H1 (cell line): Measurements from ENCODE around the gene ZNF683. TPM values are rescaled to one million over a fixed set of nuclear protein-coding genes. Genes with fewer than 3 reads are reported as not detected.

Source experiments
- CTCF ChIA-PET: fragments of 300-600 bp; sonication (Branson Sonifier 250); formaldehyde crosslinking; loops from one replicate; lab custom pipeline; 2021; ENCODE audit not compliant: partially characterized antibody; lab: Charles Lee
- POLR2A ChIA-PET: fragments of 300-600 bp; sonication (Branson Sonifier 250); formaldehyde crosslinking; loops from one replicate; lab custom pipeline; 2021; ENCODE audit warnings: inconsistent platforms; ENCODE audit not compliant: partially characterized antibody; lab: Charles Lee
- DNase-seq, 2 experiments: peaks; one replicate each; pipeline versions ENCODE4 v3.0.0 to v3.0.0-alpha.2; 2010 to 2022; ENCODE audit warnings: low spot score in 2 of 2, low read depth in 1 of 2, mixed read lengths in 1 of 2
- FAIRE-seq: peaks from 2 replicates; lab custom pipeline; 2011; peaks lifted over from hg19 to GRCh38; lab: Jason Lieb, UNC
- H2AFZ ChIP-seq: 2 replicates; pipeline ENCODE4 v1.8.1; 2012; ENCODE audit warnings: low read length, inconsistent platforms
- H2AK5ac ChIP-seq: 2 replicates; pipeline ENCODE4 v1.6.1; 2013; ENCODE audit warnings: low read depth, low read length
- H2BK120ac ChIP-seq: replicated peaks from 2 replicates; pipeline ENCODE3; 2013; ENCODE audit warnings: low read depth, low read length, inconsistent platforms
- H2BK12ac ChIP-seq: 2 replicates; pipeline ENCODE4 v1.6.1; 2013; ENCODE audit warnings: low read depth, low read length
- H2BK15ac ChIP-seq: 2 replicates; pipeline ENCODE4 v1.6.1; 2013; ENCODE audit warnings: low read length
- H2BK20ac ChIP-seq: 2 replicates; pipeline ENCODE4 v1.6.1; 2013; ENCODE audit warnings: low read length
- H2BK5ac ChIP-seq: 2 replicates; pipeline ENCODE4 v1.6.1; 2013; ENCODE audit warnings: low read depth, low read length
- H3K14ac ChIP-seq: 2 replicates; pipeline ENCODE4 v1.6.1; 2013; ENCODE audit warnings: inconsistent platforms; ENCODE audit not compliant: insufficient read length
- H3K18ac ChIP-seq: 2 replicates; pipeline ENCODE4 v1.6.1; 2013; ENCODE audit warnings: low read length; ENCODE audit errors: extremely low read depth
- H3K23ac ChIP-seq: 2 replicates; pipeline ENCODE4 v1.6.1; 2013; ENCODE audit warnings: inconsistent platforms; ENCODE audit not compliant: insufficient read length
- H3K23me2 ChIP-seq: 2 replicates; pipeline ENCODE4 v1.6.1; 2013; ENCODE audit warnings: low read depth, low read length
- H3K27ac ChIP-seq: 2 replicates; pipeline ENCODE4 v1.6.1; 2011; ENCODE audit warnings: low read depth, low read length, inconsistent platforms
- H3K27me3 ChIP-seq, 4 experiments: replicated peaks in 1 of 4; 1 replicate in 1 of 4; 2 replicates in 3 of 4; pipeline versions ENCODE4 v1.6.1 to v1.8.1; 2011 to 2013; ENCODE audit warnings: low read length in 3 of 4, mild to moderate bottlenecking in 3 of 4, inconsistent platforms in 2 of 4, mixed read lengths in 2 of 4, moderate library complexity in 1 of 4; ENCODE audit not compliant: control insufficient read depth in 3 of 4, insufficient read depth in 3 of 4; ENCODE audit errors: extremely low read depth in 1 of 4
- H3K36me3 ChIP-seq, 4 experiments: 2 replicates each; pipeline versions ENCODE4 v1.6.1 to v1.8.1; 2011 to 2013; ENCODE audit warnings: mild to moderate bottlenecking in 4 of 4, low read length in 3 of 4, moderate library complexity in 2 of 4, control low read depth in 1 of 4, inconsistent platforms in 1 of 4; ENCODE audit not compliant: insufficient read depth in 4 of 4, control insufficient read depth in 2 of 4
- H3K4ac ChIP-seq: replicated peaks from 2 replicates; pipeline ENCODE3; 2013; ENCODE audit warnings: low read length, low read depth, mixed read lengths, inconsistent platforms; ENCODE audit not compliant: insufficient read length
- H3K4me1 ChIP-seq, 4 experiments: replicated peaks in 1 of 4; 1 replicate in 1 of 4; 2 replicates in 3 of 4; pipeline versions ENCODE4 v1.6.1 to v1.8.1; 2011 to 2013; ENCODE audit warnings: low read length in 3 of 4, inconsistent platforms in 2 of 4, mixed read lengths in 1 of 4; ENCODE audit not compliant: insufficient read depth in 4 of 4, control insufficient read depth in 3 of 4
- H3K4me2 ChIP-seq, 2 experiments: 2 replicates each; pipeline versions ENCODE4 v1.6.1 to v1.8.1; 2011 to 2013; ENCODE audit warnings: low read depth in 2 of 2, low read length in 2 of 2, control low read depth in 1 of 2, inconsistent platforms in 1 of 2, mild to moderate bottlenecking in 1 of 2; ENCODE audit not compliant: insufficient read depth in 1 of 2
- H3K4me3 ChIP-seq, 4 experiments: fragments of 200-600, 300-600 bp in 1 of 4; sonication (generic), shearing (Covaris generic), sonication (Bioruptor Twin) in 1 of 4; 2 replicates each; pipeline versions ENCODE4 v1.5.1 to v1.8.1; 2011 to 2016; ENCODE audit warnings: low read length in 4 of 4, low read depth in 3 of 4, control low read depth in 2 of 4, inconsistent platforms in 2 of 4, mild to moderate bottlenecking in 2 of 4, mixed read lengths in 1 of 4, moderate library complexity in 1 of 4; ENCODE audit not compliant: insufficient read depth in 2 of 4; ENCODE audit errors: extremely low read depth in 1 of 4
- H3K56ac ChIP-seq: replicated peaks from 2 replicates; pipeline ENCODE3; 2013; ENCODE audit warnings: low read depth, mild to moderate bottlenecking, mixed read lengths, low read length, inconsistent platforms; ENCODE audit not compliant: insufficient read length
- H3K79me1 ChIP-seq: 2 replicates; pipeline ENCODE4 v1.6.1; 2013; ENCODE audit warnings: low read depth, low read length, control low read depth
- H3K79me2 ChIP-seq, 2 experiments: 2 replicates each; pipeline versions ENCODE4 v1.6.1 to v1.8.1; 2012 to 2013; ENCODE audit warnings: low read length in 2 of 2, mild to moderate bottlenecking in 2 of 2, inconsistent platforms in 1 of 2; ENCODE audit not compliant: insufficient read depth in 2 of 2, control insufficient read depth in 1 of 2
- H3K9ac ChIP-seq, 4 experiments: replicated peaks in 1 of 4; 1 replicate in 1 of 4; 2 replicates in 3 of 4; pipeline versions ENCODE4 v1.6.1 to v1.8.1; 2011 to 2013; ENCODE audit warnings: low read depth in 3 of 4, low read length in 3 of 4, control low read depth in 2 of 4, mild to moderate bottlenecking in 2 of 4, moderate library complexity in 2 of 4, inconsistent platforms in 1 of 4; ENCODE audit errors: extremely low read depth in 1 of 4
- H3K9me3 ChIP-seq, 2 experiments: 2 replicates each; pipeline versions ENCODE4 v1.6.1 to v1.8.1; 2012 to 2013; ENCODE audit warnings: mild to moderate bottlenecking in 2 of 2, moderate library complexity in 2 of 2, control low read depth in 1 of 2, inconsistent platforms in 1 of 2, low read depth in 1 of 2, low read length in 1 of 2, mixed read lengths in 1 of 2; ENCODE audit not compliant: insufficient read depth in 2 of 2
- H4K20me1 ChIP-seq, 2 experiments: replicated peaks in 1 of 2; 2 replicates each; pipeline versions ENCODE3 to v1.8.1; 2011 to 2013; ENCODE audit warnings: inconsistent platforms in 2 of 2, low read length in 2 of 2, mild to moderate bottlenecking in 1 of 2; ENCODE audit not compliant: insufficient read depth in 2 of 2, control insufficient read depth in 1 of 2
- H4K5ac ChIP-seq: 2 replicates; pipeline ENCODE4 v1.6.1; 2013; ENCODE audit warnings: low read length, low read depth, mixed read lengths, inconsistent platforms; ENCODE audit not compliant: insufficient read length
- H4K8ac ChIP-seq: 2 replicates; pipeline ENCODE4 v1.8.0; 2013; ENCODE audit warnings: mild to moderate bottlenecking, moderate library complexity, low read length, inconsistent platforms; ENCODE audit not compliant: insufficient read depth; ENCODE audit errors: extremely low read depth
- H4K91ac ChIP-seq: replicated peaks from 2 replicates; pipeline ENCODE3; 2013; ENCODE audit warnings: low read length, mixed read lengths, inconsistent platforms; ENCODE audit not compliant: insufficient read length
- ASH2L ChIP-seq: fragments of 200-600, 300-600 bp; sonication (generic); IDR thresholded peaks from one replicate; pipeline ENCODE4 v1.7.1; 2017; ENCODE audit warnings: low read length
- BACH1 ChIP-seq: IDR thresholded peaks from 2 replicates; pipeline ENCODE4 v1.6.1; 2012; ENCODE audit warnings: low read length, improper control_type of control experiment
- CEBPB ChIP-seq: IDR thresholded peaks from 2 replicates; pipeline ENCODE4 v1.6.1; 2012; ENCODE audit warnings: low read depth, low read length
- CREB1 ChIP-seq: IDR thresholded peaks from 2 replicates; pipeline ENCODE4 v1.6.1; 2012; ENCODE audit warnings: inconsistent platforms
- GTF2F1 ChIP-seq: IDR thresholded peaks from 2 replicates; pipeline ENCODE4 v1.6.1; 2012; ENCODE audit warnings: low read depth, low read length, improper control_type of control experiment, borderline replicate concordance
- KDM1A ChIP-seq: fragments of 200-600, 300-600 bp; sonication (generic); IDR thresholded peaks from 2 replicates; pipeline ENCODE4 v1.7.1; 2016; ENCODE audit warnings: mild to moderate bottlenecking, low read length, borderline replicate concordance
- PHF8 ChIP-seq: fragments of 200-600 bp; sonication (generic); conservative IDR thresholded peaks from 2 replicates; pipeline ENCODE4 v1.7.1; 2012; ENCODE audit warnings: low read depth, mild to moderate bottlenecking, inconsistent platforms, low read length, moderate library complexity
- POLR2A ChIP-seq, 2 experiments: IDR thresholded peaks; 1 replicate in 1 of 2; 2 replicates in 1 of 2; pipeline ENCODE4 v1.6.1; 2011; ENCODE audit warnings: low read depth in 2 of 2, low read length in 2 of 2, mild to moderate bottlenecking in 2 of 2; ENCODE audit errors: control extremely low read depth in 1 of 2
- POU5F1 ChIP-seq: IDR thresholded peaks from 2 replicates; pipeline ENCODE4 v1.6.1; 2011; ENCODE audit warnings: low read depth, mild to moderate bottlenecking, low read length, moderate library complexity
- RFX5 ChIP-seq: IDR thresholded peaks from 2 replicates; pipeline ENCODE4 v1.6.1; 2011; ENCODE audit warnings: low read depth, low read length, improper control_type of control experiment, borderline replicate concordance
- RXRA ChIP-seq: IDR thresholded peaks from 2 replicates; pipeline ENCODE4 v1.6.1; 2011; ENCODE audit warnings: low read depth, mild to moderate bottlenecking, low read length, moderate library complexity; ENCODE audit not compliant: insufficient read depth
- SP4 ChIP-seq: IDR thresholded peaks from 2 replicates; pipeline ENCODE4 v1.6.1; 2012; ENCODE audit warnings: low read length, inconsistent platforms
- TAF1 ChIP-seq: IDR thresholded peaks from 2 replicates; pipeline ENCODE4 v1.6.1; 2011; ENCODE audit warnings: mild to moderate bottlenecking, low read depth, low read length
- WGBS, 2 experiments: shearing (Covaris generic) in 1 of 2; methylation state at CpG; one replicate each; pipeline versions ENCODE4 v1.1.6 to v1.1.7; 2013 to 2015; ENCODE audit warnings: low lambda C conversion rate in 2 of 2, mixed read lengths in 2 of 2, inconsistent platforms in 1 of 2, low coverage in 1 of 2, missing lambda C conversion rate in 1 of 2; ENCODE audit not compliant: insufficient replicate concordance in 2 of 2, insufficient coverage in 1 of 2, insufficient read length in 1 of 2; ENCODE audit errors: extremely low coverage in 1 of 2, missing lambda C conversion rate in 1 of 2; 5-methylcytosine and 5-hydroxymethylcytosine counted together
- polyA plus RNA-seq, 7 experiments: library from polyadenylated mRNA; depleted of rRNA in 3 of 7; stranded (reverse) in 5 of 7; unstranded in 2 of 7; fragments of >200 nt in 5 of 7; fragments of 200-250 nt in 2 of 7; gene quantifications; 1 replicate in 5 of 7; 2 replicates in 1 of 7; 4 replicates in 1 of 7; pipeline versions ENCODE4 v1.2.1 to v1.2.3, GENCODE V29; 2011 to 2013; ENCODE audit warnings: missing spikeins in 2 of 7, mixed read lengths in 2 of 7
- total RNA-seq: library from RNA; stranded (reverse); fragmentation: NEBNext Ultra II Directional; extraction: Animal tissue kit (Norgen Biotek cat#: 25700); gene quantifications from 2 replicates; pipeline ENCODE4 v1.2.1, GENCODE V29; 2021
- TF ChIP-seq, protein P1 (sequence below): IDR thresholded peaks from 2 replicates; pipeline ENCODE4 v1.6.1; 2011; ENCODE audit warnings: low read depth, mild to moderate bottlenecking, low read length; ENCODE audit not compliant: insufficient read depth

The ZNF683 gene
- total and polyA plus RNA-seq, 2 of the 8 experiments (the other 6 are each of a cell fraction or from before 2014, with no cell fraction given) = not detected

DNA sequence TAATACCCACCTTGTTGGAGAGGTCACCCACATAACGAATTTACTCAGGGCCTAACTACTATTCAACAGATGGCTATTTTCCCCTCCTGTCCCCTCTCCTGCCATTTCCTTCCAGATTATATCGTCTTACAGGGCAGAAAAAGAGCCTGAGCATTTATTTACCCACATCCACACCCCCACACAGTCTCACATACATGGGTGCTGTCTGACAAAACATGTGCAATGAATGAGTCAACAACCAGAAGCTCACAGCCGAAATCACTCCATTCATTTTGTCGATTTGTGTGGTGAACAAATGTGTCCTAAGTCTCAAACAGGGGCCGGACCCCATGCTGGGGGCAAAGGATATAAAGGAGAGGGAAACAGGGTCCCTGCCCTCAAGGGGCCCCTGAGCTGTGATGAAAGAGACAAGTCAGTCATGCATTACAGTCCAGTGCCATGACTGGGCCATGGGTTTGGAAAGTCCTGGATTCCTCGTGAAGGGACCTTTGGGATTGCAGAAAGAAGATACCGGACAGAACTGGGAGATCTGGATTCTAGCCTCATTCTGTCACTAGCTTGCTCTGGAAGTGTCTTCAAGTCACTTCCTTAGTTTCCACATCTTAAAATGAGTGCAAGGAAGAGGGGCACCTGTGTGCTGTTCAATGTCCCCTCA lies 16.4 kb upstream of the ZNF683 start:
- Histone ChIP-seq H3K4me1 (peaks cover 1 to 10% (median 3%) of the 10 kb centered on the region in 4 experiments; a peak in 6 of 7 replicates), H4K20me1 (no peaks in the 10 kb centered on the region), H2BK12ac (no peak overlapping the region), H4K5ac (no peak overlapping the region), H3K79me2 (no peaks in the 10 kb centered on the region), H3K18ac (no peak overlapping the region), H3K4me2 (no peak overlapping the region), H3K27me3 (no peaks in the 10 kb centered on the region), H2BK20ac (no peak overlapping the region), H2AK5ac (no peak overlapping the region), H2BK15ac (no peak overlapping the region), H3K14ac (no peak overlapping the region), H4K8ac (no peak overlapping the region), H4K91ac (no peak overlapping the region), H3K23ac (no peak overlapping the region), H2BK120ac (no peak overlapping the region), H3K23me2 (no peaks in the 10 kb centered on the region; the same call in 1 of the 2 replicates), H3K27ac (no peak overlapping the region), H3K79me1 (no peaks in the 10 kb centered on the region; the same call in 1 of the 2 replicates), H3K9ac (no peak overlapping the region), H2AFZ (peak overlapping the region; percentile 15; the same call in 1 of the 2 replicates), H3K36me3 (no peaks in the 10 kb centered on the region), H3K4me3 (no peak overlapping the region), H3K9me3 (no peaks in the 10 kb centered on the region), H3K56ac (no peak overlapping the region), H3K4ac (no peak overlapping the region), H2BK5ac (no peak overlapping the region)
- CTCF ChIA-PET = interaction anchor here (0.8 to 9.4 kb wide), 12 partner anchors 9 to 114 kb away, joined by 3 to 90 read pairs (median 4); no protein-coding TSS in a partner anchor
- WGBS, 2 experiments = 84% methylated on average over 7 of the region's 7 CpGs; no CpG with 5 or more reads in 1 of the 2 experiments
- no peak for DNase-seq
- FAIRE-seq = no peak
- POLR2A ChIA-PET = interaction anchor here (15.3 kb wide), 1 partner anchor 22 kb away, joined by 166 read pairs; the partner anchor contains the start of gene LIN28A
- TF ChIP-seq SP4 (no peak), POLR2A (IDR thresholded peaks at IDR 0.05; ENCODE audit: control extremely low read depth in 1 of 2, low read depth in 2 of 2, low read length in 2 of 2) (no peak), BACH1 (no peak), PHF8 (no peak), ASH2L (no peak), TAF1 (no peak), POU5F1 (no peak), CREB1 (no peak), GTF2F1 (no peak), RFX5 (no peak), CEBPB (no peak), KDM1A (no peak), RXRA (no peak)
- TF ChIP-seq, protein P1, sequence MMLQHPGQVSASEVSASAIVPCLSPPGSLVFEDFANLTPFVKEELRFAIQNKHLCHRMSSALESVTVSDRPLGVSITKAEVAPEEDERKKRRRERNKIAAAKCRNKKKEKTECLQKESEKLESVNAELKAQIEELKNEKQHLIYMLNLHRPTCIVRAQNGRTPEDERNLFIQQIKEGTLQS = no peak
